Caco-2 (cell line): ENCODE measurements around the gene PCDHGA11. TPM values are rescaled to one million over a fixed set of nuclear protein-coding genes. Genes with fewer than 3 reads are reported as not detected.

Source experiments
- BruUV-seq: library from RNA; stranded (reverse); fragments of 400-500 nt; replicated peaks from 2 replicates; lab custom pipeline; 2021; lab: Mats Ljungman, UMichigan
- CTCF ChIA-PET: fragments of 300-600 bp; sonication (Branson Sonifier 250); formaldehyde crosslinking; loops from one replicate; lab custom pipeline; 2022; ENCODE audit warnings: antibody characterized with exemption; lab: Charles Lee
- POLR2A ChIA-PET: fragments of 300-600 bp; sonication (Branson Sonifier 250); formaldehyde crosslinking; loops from one replicate; lab custom pipeline; 2022; ENCODE audit warnings: antibody characterized with exemption; lab: Charles Lee
- DNase-seq, 2 experiments: peaks; one replicate each; pipeline versions ENCODE4 v3.0.0 to v3.0.0-alpha.2; 2020 to 2022
- H3K27me3 ChIP-seq: replicated peaks from 2 replicates; pipeline ENCODE4 v1.6.0; 2011; ENCODE audit warnings: low read length; ENCODE audit not compliant: control insufficient read depth, insufficient read depth
- H3K36me3 ChIP-seq: 2 replicates; pipeline ENCODE4 v1.5.1; 2011; ENCODE audit warnings: low read length; ENCODE audit not compliant: control insufficient read depth, insufficient read depth
- H3K4me1 ChIP-seq: fragments of 250-450 bp; sonication (Bioruptor Pico); 2 replicates; pipeline ENCODE4 v1.5.1; 2020; ENCODE audit warnings: mild to moderate bottlenecking
- H3K4me3 ChIP-seq: 2 replicates; pipeline ENCODE4 v1.5.1; 2011; ENCODE audit warnings: low read depth, mild to moderate bottlenecking, control low read depth, low read length
- H3K9me3 ChIP-seq: fragments of 250-450 bp; sonication (Bioruptor Pico); 2 replicates; pipeline ENCODE4 v1.5.1; 2020; ENCODE audit warnings: mild to moderate bottlenecking, moderate library complexity
- H3K27ac Mint-ChIP-seq: one replicate; pipeline ENCODE4 v1.8.0; 2022; ENCODE audit warnings: mixed read lengths; ENCODE audit not compliant: unreplicated experiment
- H3K27me3 Mint-ChIP-seq: one replicate; pipeline ENCODE4 v1.8.0; 2022; ENCODE audit warnings: mixed read lengths; ENCODE audit not compliant: insufficient read depth, unreplicated experiment
- H3K36me3 Mint-ChIP-seq: one replicate; pipeline ENCODE4 v1.8.0; 2022; ENCODE audit warnings: mild to moderate bottlenecking, mixed read lengths; ENCODE audit not compliant: insufficient read depth, unreplicated experiment
- H3K4me1 Mint-ChIP-seq: one replicate; pipeline ENCODE4 v1.8.0; 2022; ENCODE audit warnings: low read depth, mixed read lengths; ENCODE audit not compliant: unreplicated experiment
- H3K4me3 Mint-ChIP-seq: one replicate; pipeline ENCODE4 v1.8.0; 2022; ENCODE audit warnings: mild to moderate bottlenecking, moderate library complexity, mixed read lengths; ENCODE audit not compliant: unreplicated experiment
- H3K9me3 Mint-ChIP-seq: one replicate; pipeline ENCODE4 v1.8.0; 2022; ENCODE audit warnings: mixed read lengths; ENCODE audit not compliant: unreplicated experiment
- CTCF ChIP-seq, 2 experiments: fragments of 200-600 bp in 1 of 2; IDR thresholded peaks; 1 replicate in 1 of 2; 2 replicates in 1 of 2; pipeline versions ENCODE4 v1.5.1 to v1.8.0; 2011 to 2022; ENCODE audit warnings: antibody characterized with exemption in 1 of 2, control low read depth in 1 of 2, inconsistent platforms in 1 of 2, low read depth in 1 of 2, low read length in 1 of 2, mild to moderate bottlenecking in 1 of 2, moderate library complexity in 1 of 2; ENCODE audit not compliant: insufficient read depth in 1 of 2, severe bottlenecking in 1 of 2, unreplicated experiment in 1 of 2
- intact Hi-C: fragments of 100-400 bp; cut with micrococcal nuclease; formaldehyde crosslinking; loops from one replicate; pipeline ENCODE4 v1.10.0; 2022; ENCODE audit not compliant: unreplicated experiment
- total RNA-seq: library from RNA; stranded (reverse); gene quantifications from 2 replicates; pipeline ENCODE4 v1.2.3, GENCODE V29; 2022

PCDHGA11 gene
- total RNA-seq, 1 experiment from 2014 or later = 1.2 TPM

GRCh38 chr5:141409598-141410306 lies 11.1 kb upstream of the PCDHGA11 start:
- TF ChIP-seq CTCF (IDR thresholded peaks at IDR 0.05; ENCODE audit: insufficient read depth in 1 of 2, low read depth in 1 of 2, low read length in 1 of 2, severe bottlenecking in 1 of 2, unreplicated experiment in 1 of 2) = no peak
- no peak for DNase-seq
- Histone ChIP-seq H3K4me3 (no peak overlapping the region), H3K9me3 (peaks cover 7% of the 10 kb centered on the region), H3K36me3 (no peaks in the 10 kb centered on the region), H3K4me1 (no peaks in the 10 kb centered on the region), H3K27me3 (no peaks in the 10 kb centered on the region)
- Mint-ChIP-seq H3K36me3 (peaks cover 4% of the 10 kb centered on the region), H3K4me3 (no peak overlapping the region), H3K27ac (no peak overlapping the region), H3K9me3 (peaks cover 34% of the 10 kb centered on the region), H3K4me1 (no peaks in the 10 kb centered on the region), H3K27me3 (no peaks in the 10 kb centered on the region)
- CTCF ChIA-PET = no interaction called here
- POLR2A ChIA-PET = no interaction called here
- BruUV-seq = no TSS peak
- intact Hi-C loops = loop anchor here (5.0 kb wide), 1 partner anchor 87 kb away; the partner anchor contains the start of gene TAF7

GRCh38 chr5:141411575-141411974 lies 9.3 kb upstream of the PCDHGA11 start:
- Mint-ChIP-seq H3K9me3 (peaks cover 35% of the 10 kb centered on the region), H3K36me3 (peaks cover 4% of the 10 kb centered on the region)
- H3K27me3 ChIP-seq = no peaks in the 10 kb centered on the region

More at GRCh38 chr5:141411575-141411974, 9.3 kb upstream of the PCDHGA11 start:
- Mint-ChIP-seq H3K4me1 (no peaks in the 10 kb centered on the region), H3K4me3 (no peak overlapping the region), H3K27ac (no peak overlapping the region), H3K27me3 (no peaks in the 10 kb centered on the region)
- peaks cover 10% of the 10 kb centered on the region for H3K9me3 ChIP-seq
- intact Hi-C loops = loop anchor here (5.0 kb wide), 1 partner anchor 89 kb away; the partner anchor contains the start of gene TAF7
- no peak overlapping the region for H3K4me3 ChIP-seq
- H3K4me1 ChIP-seq = no peaks in the 10 kb centered on the region
- ChIA-PET POLR2A (no interaction called here), CTCF (no interaction called here)
- BruUV-seq = no TSS peak
- TF ChIP-seq CTCF (IDR thresholded peaks at IDR 0.05; ENCODE audit: insufficient read depth in 1 of 2, low read depth in 1 of 2, low read length in 1 of 2, severe bottlenecking in 1 of 2, unreplicated experiment in 1 of 2) = no peak
- DNase-seq = no peak
- no peaks in the 10 kb centered on the region for H3K36me3 ChIP-seq
